Tibial nerve (tissue), 4 donors: ENCODE data around the gene FMO5.

Experiments
- CTCF ChIP-seq, 5 experiments: fragments of 200-600 bp in 3 of 5; fragments of 450-650 bp in 2 of 5; sonication (generic) in 3 of 5; IDR thresholded peaks; one replicate each; pipeline ENCODE4 v1.5.1; 2016 to 2019; ENCODE audit warnings: antibody characterized with exemption in 5 of 5, mild to moderate bottlenecking in 3 of 5, moderate library complexity in 2 of 5
- EP300 ChIP-seq, 2 donors: sonication (generic); formaldehyde crosslinking; IDR thresholded peaks; one replicate each; pipeline ENCODE4 v1.6.1; 2017; ENCODE audit warnings: antibody characterized with exemption in 2 of 2, mild to moderate bottlenecking in 1 of 2
- POLR2A ChIP-seq, 2 donors: fragments of 450-650 bp; IDR thresholded peaks; one replicate each; pipeline ENCODE4 v1.6.1; 2017; ENCODE audit warnings: antibody characterized with exemption in 2 of 2, mild to moderate bottlenecking in 2 of 2, moderate library complexity in 2 of 2

GRCh38 chr1:147216124-147216523, 9.0 kb downstream of the FMO5 start:
- TF ChIP-seq CTCF (IDR thresholded peaks at IDR 0.05) (no peak), POLR2A (IDR thresholded peaks at IDR 0.05) (no peak), EP300 (IDR thresholded peaks at IDR 0.05) (no peak)
